ELF-1 (cell line): Measurements from ENCODE around the gene ADRB2.

Experiments used
- DNase-seq: peaks from one replicate; pipeline ENCODE4 v3.0.0-alpha.2; 2016; ENCODE audit warnings: low read depth, low spot score

ADRB2 gene

DNA sequence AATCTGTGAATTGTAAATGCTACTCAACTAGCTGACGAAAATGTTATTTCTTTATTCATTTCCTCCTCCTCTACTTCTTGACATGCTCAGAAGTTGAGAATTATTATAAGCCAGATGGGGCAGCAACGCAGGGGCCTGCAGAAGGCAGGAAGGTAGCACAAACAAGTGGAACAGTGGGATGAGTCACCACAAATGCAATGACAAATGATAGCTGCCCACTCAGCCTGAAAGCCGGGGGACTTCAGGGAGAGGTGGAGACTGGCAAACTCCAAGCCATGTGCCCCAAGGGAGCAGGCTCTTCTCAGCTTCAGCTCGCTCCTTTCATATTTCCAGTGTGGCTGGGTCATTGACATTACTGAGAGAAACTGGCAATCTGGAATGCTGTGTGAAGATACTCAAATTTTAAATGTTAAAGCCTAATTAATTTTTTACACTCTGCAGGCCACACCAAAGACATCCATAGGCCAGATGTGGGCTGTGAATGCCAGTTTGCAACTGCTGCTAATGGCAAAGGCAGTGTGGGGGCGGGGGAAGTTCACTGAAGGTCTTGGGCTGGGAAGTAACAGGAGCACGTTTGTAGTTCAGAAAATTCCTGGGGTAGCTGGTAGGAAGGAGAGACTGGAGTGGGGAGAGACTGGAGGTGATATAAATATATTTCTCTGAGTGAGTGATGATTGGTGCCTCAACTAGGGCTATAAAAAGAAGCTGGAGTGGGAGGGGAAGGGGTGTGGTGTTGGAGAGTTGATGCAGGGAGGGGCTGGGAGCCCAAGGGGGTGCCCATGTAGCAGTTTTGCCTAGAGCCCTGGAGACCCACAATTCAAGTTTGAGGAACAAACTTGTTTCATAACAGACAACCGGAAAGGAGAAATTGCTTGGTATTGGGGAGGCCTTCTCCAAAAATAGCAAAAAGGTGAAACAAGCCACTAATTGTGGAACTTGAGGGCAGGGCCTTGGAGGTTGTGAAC, 20.8 kb upstream of the ADRB2 start:
- peak; percentile 6 for DNase-seq

DNA sequence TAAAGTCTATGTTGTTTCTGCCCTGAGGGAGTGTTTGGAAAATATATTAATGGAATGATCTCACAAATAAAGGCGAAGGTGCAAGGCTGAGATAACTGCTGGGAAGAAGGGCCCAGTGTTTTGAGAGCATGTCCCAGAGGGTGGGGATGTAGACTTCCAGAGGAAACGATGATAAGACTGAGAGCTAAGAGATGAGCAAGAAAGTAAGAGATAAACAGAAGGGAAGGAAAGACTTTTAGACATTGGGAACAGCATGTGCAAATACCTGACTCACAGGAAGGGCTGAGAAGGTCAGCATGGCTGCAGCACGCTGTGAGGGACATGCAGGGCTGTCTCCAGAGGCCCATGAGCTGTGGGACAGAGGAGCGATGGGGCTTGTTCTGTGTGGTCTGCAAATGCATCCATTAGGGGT, 19.9 kb upstream of the ADRB2 start:
- DNase-seq, result no peak

DNA sequence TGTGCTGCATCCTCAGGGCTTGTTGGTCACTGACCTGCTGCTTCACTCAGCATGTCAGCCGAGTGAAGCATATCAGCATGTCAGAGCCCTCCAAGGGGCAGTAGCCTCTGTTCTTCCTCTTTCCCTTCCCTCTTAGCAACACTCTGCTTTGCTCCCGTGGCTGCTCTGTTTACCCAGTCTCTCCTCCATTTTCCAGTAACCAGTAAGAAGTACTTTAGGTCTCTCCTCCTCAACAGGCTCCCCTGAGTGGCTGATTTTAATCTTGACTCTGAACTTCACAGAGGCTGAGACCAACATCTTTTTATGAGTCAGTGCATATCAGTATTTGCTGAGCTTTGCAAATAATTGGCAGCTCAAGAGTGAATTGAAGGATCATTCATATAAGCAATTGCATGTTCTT, 18.6 kb upstream of the ADRB2 start:
- DNase-seq, result no peak

DNA sequence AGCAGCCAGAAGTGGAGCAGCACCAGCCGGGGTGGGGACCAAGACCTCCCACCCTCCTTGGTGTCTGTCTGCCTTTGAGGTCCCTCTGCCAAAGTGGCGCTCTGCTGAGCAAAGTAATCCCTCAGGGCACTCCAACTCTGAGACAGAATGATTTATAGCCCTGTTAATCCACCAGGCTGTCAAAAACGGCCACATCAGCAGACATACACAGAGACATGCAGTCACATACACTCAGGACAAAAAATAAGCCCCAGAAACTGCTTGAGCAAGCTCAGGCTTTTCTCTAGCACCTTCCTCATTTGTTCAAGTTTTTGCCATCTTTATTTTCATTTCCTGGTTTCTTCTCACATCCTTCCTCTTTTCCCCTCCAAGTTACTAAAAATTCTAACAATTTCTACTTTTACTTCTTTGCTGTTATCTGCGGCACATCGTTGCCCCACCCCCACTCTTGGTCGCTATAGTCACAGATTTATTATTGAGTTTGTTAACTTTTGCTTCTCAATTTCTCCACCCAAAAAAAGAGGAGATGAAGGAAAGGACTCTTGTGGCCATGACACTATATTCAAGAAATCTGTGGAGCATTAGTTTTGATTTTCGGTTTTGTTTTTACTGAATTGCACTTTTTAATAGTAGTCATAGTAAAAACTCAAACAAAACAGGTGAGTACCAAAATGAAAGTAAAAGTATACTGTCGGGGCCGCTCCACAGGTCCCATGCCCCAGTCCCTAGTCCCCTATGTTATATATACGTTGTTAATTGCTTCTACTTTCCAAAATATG, 17.4 kb upstream of the ADRB2 start:
- peak; percentile 86 for DNase-seq

DNA sequence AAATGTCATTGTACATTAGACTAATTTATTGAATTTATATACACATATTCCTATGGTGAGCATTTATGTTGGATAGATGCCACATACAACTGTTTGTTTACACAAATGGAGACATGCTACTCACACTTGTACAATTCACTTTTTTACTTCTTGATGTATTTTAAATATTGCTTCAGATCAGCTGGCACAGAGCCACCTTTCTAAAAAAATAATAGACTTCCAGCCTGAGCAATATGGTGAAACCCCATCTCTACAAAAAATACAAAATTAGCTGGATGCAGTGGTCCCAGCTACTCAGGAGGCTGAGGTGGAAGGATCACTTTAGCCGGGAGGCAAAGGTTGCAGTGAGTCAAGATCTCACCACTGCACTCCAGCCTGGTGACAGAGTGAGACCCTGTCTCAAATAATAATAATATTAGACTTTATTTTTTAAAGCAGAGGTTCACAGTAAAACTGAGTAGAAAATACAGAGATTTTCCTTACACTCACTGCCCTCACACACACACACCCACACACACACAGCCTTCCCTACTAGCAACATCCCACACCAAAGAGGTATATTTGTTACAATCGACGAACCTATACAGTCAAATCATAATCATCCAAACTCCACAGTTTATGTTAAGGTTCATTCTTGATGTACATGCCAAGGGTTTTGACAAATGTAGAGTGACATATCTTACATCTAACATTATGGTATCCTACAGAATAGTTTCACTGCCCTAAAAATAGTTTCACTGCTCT, 16.5 kb upstream of the ADRB2 start:
- DNase-seq, result no peak

DNA sequence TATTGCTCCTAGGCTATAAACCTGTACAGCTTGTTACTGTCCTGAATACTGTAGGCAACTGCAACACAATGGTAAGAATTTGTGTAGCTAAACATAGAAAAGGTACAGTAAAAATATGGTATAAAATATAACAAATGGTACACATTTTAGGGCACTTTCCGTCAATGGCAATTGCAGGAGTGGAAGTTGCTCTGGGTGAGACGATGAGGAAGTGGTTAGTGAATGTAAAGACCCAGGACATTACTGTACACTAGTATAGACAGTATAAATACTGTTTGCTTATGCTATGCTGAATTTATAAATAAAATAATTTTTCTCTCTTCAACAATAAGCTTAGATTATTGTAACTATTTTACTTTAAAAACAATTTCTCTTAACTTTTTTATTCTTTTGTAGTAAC, 15.6 kb upstream of the ADRB2 start:
- DNase-seq, result no peak

DNA sequence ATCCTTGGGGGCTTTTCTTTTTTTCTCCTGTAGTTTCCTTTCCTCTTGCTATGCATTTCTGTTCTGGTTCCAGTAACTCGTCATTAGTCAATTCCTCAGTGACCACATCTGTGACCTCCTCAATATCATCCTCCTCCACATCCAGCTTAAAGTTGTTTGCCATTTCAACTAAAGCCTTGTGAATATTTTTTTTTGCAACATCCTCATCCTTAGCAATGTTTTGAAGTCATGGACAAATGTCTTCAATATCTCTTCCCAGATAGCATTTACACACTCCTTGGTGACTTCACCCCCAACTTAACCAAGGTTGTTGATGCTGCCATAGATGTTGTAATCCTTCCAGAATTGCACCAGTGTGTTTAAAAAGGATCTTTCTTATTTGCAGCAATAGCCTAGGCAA, 14.7 kb upstream of the ADRB2 start:
- DNase-seq, result no peak

DNA sequence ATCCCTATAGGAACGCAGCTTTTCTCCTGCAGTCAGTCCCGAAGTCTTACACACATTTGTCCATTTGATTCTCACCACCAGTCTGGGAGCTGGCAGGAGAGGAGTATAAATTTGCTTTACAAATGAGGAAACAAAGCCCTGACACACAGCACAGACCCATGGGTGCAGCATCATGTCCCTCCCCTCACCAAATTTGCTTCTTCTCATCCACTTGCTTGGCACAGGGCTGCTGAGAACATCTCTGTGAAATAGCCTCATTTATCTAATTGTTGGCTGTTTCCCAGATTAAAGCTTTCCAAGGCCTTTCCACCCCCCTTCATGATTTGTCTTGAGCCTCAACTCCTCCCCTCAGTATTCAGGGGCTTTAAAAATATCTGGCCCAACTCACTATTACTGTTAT, 11.3 kb upstream of the ADRB2 start:
- no peak for DNase-seq

DNA sequence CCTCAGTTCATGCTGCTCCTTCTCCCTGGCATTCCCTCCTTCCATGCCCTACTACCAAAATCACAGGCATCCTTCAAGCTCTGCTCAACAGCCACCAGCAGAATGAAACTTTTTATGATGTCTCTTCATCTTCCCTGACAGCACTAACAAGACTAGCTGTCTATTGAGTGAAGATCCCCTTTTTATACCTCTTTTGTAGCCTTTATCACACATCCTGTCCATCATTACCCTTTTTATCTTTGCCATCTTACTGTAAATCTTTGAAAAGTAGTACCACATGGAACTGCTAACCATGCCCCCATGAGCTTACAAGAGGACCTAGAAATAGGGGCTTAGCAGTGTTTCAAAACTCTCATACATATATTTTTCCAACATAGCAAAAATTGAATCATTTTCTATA, 10.8 kb upstream of the ADRB2 start:
- no peak for DNase-seq

DNA sequence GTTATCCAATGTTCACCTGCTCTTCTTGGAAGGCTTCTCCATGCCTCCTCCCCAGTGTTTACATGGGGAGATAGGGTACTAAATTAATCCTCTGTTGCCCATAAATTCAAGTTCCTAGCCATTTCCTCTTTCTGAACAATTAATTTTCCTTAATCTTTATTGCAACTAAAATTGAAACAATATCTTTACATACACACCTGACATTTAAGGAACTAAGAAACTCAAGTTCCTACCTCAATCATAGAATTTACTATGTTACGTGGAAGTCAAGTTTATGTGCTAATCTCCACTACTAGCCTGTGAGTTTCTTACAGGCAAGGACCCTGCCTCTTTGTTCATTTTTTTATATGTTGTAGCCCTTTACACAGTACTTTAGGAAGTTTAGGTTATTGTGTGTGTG, 10.1 kb upstream of the ADRB2 start:
- DNase-seq, result no peak

DNA sequence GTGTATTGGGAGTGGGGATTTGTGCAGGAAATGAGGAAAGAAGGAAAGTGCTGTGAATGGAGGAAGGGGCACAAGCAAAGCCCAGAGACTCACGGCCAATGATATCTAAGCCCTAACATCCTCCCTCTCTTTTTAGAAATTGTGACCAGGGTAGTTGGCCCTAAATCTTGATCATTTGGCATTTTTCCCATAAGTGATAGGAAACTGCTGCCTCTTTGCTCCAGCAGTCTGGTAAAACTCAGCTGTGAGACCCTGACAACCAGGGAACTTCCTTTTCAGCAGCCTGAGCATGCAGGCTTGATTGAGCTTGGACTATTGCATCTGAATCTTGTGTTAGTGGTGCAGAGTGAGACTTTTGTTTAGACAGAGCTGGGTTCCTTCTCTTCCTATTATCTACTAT, 9.6 kb upstream of the ADRB2 start:
- no peak for DNase-seq

DNA sequence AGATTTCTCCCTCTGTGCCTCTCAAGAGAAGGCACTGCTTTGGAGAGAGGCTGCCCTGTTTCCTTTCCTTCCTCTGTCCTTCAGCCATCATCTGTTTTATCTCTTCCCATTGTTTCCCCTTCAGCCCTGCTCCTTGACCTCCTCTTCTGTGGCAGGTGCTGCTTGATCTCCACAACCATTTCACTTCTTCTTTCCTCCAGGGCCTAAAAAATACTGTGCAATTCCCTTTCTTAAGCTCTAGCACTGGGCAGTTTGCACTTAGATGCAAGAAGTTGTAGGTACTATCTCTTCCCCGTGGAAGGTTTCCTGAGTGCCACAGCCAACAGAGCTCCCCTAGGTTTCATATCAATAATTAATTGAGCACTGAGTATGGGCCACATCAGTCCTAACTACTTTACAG, 8.8 kb upstream of the ADRB2 start:
- DNase-seq, result no peak

DNA sequence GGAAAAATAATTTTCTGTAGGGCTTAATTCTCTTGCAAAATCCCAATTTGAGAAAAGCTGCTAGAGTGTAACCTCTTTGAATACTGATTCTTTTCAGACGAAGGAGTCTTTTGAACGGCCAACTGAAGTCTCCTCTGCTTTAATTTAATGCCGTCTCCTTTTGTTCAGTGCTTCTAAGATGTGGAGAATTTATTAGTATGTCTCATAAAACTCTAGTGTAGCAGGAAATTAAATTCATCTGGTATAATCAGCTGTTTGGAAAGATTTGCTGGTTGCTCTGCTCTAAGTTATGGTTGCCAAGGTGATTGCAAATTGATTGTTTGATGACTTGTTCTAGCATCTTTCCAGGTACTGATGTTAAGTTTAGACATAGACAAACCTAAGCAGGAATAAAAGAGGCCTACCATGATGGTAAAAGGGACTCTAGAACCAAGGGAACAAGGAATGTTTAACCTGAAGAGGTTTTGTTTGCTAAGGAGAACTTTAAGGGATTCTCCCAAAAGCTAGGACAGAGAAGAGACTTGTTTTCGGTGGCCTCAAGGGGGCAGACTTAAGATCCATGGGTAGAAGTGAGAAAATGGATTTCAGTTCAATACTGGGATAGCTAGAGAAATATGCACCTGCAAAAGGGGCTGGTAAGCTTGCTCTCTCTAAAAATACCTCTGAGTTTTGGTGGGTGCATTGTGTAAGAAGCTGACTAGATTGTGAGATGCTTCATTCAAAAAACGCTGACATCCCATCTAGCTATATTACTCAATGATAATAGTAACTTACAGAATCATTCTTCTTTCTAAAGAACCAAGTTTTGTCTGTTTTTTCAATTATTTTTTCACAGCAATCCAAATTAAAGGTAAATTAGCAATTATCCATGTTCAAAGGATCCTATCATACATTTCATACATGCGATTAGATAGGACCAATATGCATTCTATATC, 5.7 kb upstream of the ADRB2 start:
- no peak for DNase-seq

DNA sequence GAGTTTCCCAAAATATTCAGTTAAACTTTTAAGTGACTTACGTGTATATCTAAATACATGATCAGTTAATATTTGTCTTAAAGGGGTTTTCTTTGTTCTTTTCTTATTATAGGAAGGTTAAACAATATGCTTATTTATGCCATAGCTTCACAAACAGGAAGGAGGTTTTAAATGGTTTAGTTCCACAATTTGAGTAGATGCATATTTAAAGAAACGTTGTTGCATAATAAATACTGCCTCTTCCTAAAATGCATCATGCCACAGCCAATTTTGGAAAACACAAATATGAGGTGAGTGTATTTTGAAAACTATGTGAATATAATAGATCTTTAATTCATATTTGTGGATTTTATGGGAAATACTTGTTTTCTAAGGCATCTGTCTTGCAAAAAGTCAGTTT, 2.5 kb upstream of the ADRB2 start:
- no peak for DNase-seq

DNA sequence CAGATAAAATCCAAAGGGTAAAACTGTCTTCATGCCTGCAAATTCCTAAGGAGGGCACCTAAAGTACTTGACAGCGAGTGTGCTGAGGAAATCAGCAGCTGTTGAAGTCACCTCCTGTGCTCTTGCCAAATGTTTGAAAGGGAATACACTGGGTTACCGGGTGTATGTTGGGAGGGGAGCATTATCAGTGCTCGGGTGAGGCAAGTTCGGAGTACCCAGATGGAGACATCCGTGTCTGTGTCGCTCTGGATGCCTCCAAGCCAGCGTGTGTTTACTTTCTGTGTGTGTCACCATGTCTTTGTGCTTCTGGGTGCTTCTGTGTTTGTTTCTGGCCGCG, 727 bp upstream of the ADRB2 start:
- peak; percentile 29 for DNase-seq

DNA sequence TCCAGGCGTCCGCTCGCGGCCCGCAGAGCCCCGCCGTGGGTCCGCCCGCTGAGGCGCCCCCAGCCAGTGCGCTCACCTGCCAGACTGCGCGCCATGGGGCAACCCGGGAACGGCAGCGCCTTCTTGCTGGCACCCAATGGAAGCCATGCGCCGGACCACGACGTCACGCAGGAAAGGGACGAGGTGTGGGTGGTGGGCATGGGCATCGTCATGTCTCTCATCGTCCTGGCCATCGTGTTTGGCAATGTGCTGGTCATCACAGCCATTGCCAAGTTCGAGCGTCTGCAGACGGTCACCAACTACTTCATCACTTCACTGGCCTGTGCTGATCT, 294 bp downstream of the ADRB2 start:
- no peak for DNase-seq

DNA sequence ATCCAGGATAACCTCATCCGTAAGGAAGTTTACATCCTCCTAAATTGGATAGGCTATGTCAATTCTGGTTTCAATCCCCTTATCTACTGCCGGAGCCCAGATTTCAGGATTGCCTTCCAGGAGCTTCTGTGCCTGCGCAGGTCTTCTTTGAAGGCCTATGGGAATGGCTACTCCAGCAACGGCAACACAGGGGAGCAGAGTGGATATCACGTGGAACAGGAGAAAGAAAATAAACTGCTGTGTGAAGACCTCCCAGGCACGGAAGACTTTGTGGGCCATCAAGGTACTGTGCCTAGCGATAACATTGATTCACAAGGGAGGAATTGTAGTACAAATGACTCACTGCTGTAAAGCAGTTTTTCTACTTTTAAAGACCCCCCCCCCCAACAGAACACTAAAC, 1.3 kb downstream of the ADRB2 start:
- no peak for DNase-seq

DNA sequence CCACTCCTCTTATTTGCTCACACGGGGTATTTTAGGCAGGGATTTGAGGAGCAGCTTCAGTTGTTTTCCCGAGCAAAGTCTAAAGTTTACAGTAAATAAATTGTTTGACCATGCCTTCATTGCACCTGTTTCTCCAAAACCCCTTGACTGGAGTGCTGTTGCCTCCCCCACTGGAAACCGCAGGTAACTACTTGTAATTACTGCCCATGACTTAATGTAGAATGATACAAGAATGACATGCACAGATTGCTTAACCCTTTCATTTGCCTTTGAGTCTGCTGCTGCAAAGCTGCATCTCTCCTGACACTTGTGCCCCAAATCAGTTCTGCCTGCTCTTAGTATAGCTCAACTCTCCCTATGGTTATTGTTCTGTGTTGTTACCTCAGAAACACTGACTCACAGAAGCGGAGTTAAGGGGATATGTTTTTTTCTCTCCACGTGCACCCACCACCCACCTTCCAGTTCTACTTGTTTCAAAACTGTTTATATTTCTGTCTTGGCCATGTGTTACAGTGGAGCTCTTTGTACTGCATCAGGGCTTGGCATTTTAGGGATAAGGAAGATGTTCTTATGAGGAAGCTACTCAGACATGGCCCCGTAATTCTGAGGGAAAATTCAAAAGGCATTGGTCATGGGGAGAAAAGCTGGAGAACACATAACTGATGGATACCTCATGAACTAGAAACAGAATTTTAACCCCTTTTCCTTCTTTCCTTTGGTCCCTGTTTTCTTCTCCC, 2.3 kb downstream of the ADRB2 start:
- no peak for DNase-seq

DNA sequence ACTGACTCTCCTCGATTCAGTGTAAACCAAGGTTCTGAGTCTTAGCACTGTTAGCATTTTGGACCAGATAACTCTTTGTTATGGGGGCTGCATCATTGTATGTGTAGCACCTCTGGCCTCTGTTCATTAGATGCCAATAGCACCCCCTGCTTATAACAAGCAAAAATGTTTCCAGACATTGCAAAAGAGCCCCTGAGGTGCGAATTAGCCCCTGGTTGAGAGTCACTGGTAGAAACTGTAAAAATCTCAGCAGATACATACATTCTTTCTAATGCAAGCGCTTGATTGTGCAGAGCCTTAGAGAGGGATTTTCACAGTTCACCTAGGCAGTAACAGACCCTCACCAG, 2.8 kb downstream of the ADRB2 start:
- DNase-seq, result no peak

DNA sequence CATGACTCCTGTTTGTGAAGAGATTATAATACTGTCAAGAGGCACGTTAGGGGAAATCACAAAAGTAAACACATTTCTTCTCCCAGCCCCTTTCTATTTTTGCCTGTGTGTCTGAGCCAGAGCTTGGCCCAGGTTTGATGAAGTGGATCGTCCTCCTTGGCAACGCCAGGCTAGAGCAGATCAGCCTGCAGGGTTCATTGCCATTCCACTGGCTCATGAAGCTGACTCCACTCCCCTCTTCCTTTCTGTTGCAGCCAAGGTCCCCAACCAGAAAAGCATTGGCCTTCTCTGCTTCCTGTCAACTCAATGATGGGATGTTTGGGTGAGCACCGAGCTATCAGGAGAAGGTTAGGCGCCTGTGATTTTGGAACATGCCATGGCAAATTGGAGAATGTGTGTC, 3.3 kb downstream of the ADRB2 start:
- DNase-seq, result no peak

DNA sequence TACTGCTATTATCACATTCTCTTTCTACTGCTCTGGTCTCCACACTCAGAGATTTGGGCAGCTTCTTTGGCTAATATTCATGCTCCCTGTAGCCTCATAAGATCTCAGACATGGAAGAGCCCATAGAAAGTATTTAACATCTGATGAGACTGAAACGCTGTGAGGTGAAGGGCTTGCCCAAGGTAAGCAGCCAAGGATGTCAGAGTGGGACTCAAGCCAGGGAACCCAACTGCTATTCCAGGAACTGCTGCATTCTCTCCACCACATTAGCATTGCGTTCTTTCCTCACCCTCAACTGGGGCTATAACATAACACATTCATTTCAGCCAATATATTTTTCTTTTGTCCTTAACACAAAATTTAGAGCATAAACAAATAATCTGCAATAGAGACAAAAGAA, 3.8 kb downstream of the ADRB2 start:
- DNase-seq, result no peak
